Activated CD8-positive, alpha-beta memory T cell treated with anti-CD3 and anti-CD28 coated beads for 36 hours (primary cell): ENCODE data around the gene SPAG17. TPM values are rescaled to one million over a fixed set of nuclear protein-coding genes. Genes with fewer than 3 reads are reported as not detected.

Source experiments
- CTCF ChIA-PET: fragments of 350-600 bp; sonication (Branson Sonifier 250); formaldehyde crosslinking; loops from one replicate; lab custom pipeline; 2021; ENCODE audit warnings: antibody characterized with exemption; lab: Charles Lee
- POLR2A ChIA-PET: fragments of 350-600 bp; sonication (Branson Sonifier 250); formaldehyde crosslinking; loops from one replicate; lab custom pipeline; 2021; ENCODE audit warnings: antibody characterized with exemption; lab: Charles Lee
- total RNA-seq, 2 experiments: library from RNA; stranded (reverse); gene quantifications; one replicate each; pipeline ENCODE4 v1.2.3, GENCODE V29; 2021

SPAG17 gene
- total RNA-seq, 2 experiments from 2014 or later = not detected

GRCh38 chr1:118093017-118093416 lies 92.0 kb downstream of the SPAG17 start:
- CTCF ChIA-PET = no interaction called here
- POLR2A ChIA-PET = no interaction called here

DNA sequence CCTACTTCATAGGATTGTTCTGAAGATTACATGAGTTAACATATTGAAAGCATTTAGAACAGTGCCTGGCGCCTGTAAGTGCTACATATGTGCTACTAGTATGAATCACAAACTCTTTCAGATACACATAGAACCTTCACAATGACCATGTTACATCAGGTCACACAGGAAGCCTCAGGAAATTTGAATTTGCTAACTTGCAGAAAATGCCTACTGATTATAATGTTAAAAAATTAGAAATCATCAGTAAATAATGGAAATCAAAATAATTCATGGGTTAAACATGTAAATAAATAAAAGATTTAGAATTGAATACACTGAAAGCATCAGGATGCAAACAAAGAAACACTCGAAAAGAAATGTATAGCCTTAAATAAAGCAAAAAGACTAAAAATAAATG lies 94.9 kb downstream of the SPAG17 start:
- POLR2A ChIA-PET = no interaction called here
- CTCF ChIA-PET = no interaction called here

GRCh38 chr1:118085365-118085764 lies 99.7 kb downstream of the SPAG17 start:
- POLR2A ChIA-PET = no interaction called here
- CTCF ChIA-PET = no interaction called here

- ChIA-PET POLR2A (no interaction called here), CTCF (no interaction called here)
These were observed 100.6 kb downstream of the SPAG17 start for GRCh38 chr1:118084400-118084799.

GRCh38 chr1:118082984-118083383 lies 102.0 kb downstream of the SPAG17 start:
- CTCF ChIA-PET = no interaction called here
- POLR2A ChIA-PET = no interaction called here

DNA sequence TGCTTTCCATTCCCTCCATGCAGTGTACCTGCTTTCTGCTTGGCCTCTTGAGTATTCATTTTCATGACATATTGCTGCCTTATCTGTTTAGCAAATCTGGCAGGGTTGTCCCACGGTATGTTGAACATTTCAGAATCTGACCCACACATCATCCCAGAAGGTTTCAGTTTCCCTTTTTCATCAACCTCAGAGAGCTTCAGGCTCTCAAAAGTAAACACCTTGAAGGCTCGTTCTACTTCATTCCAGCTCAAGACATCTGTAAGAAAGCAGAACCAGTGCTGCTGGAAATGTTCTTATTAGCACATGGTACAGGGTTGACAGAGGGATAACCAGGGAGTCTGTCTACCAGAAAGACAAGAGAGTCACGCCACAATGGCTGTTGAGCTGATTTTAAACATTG lies 103.6 kb downstream of the SPAG17 start:
- ChIA-PET POLR2A (no interaction called here), CTCF (no interaction called here)

DNA sequence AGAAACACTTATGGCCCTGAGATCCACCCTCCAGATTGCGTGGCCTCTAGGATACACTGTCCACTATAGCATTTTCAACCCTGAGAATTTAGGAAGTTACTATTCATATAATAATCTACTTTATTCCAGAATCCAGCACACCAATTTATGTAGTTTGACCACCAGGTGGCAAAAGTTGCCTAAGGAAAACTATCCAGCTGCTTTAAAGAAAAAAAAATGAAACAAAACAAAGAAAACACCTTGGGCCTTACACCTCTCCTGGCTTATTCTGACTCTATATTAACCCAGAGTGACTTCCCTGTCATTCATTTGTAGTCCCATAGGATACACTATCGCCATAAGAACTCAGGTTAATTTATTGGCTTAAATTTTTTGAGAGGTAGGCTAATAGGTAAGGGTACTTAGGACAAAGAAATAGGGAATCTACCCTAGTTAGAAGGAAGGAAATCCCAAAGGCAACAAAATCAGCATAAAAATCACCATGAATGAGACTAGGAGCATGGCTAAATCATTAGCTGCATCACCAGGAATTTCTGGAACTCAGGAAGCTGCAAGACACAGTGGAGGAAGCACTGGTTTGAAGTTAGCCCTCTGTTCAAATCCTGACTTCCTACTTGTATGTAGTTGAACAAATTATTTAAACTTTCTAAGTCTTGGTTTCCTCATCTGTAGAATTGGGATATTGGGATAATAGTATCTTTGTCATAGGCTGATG lies 107.5 kb downstream of the SPAG17 start:
- ChIA-PET POLR2A (no interaction called here), CTCF (no interaction called here)

DNA sequence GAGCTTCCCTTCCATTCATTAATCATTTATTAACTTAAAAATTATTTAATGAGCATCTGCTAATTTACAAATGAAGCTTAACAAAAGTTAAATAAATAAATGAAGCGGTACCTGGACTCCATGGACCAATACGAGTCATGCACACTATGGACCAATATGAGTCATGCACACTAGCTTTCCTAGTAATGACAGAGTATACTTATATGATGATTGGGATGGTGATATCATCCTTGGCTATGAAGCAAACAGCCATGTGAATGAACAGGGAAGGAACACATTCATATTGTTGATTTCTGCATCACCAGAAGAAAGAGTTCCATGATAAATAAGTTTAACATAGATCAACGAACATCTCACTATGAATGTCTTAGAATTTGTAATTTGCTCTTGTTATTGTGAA lies 109.9 kb downstream of the SPAG17 start:
- CTCF ChIA-PET = no interaction called here

GRCh38 chr1:118073648-118074435 lies 111.2 kb downstream of the SPAG17 start:
- POLR2A ChIA-PET = no interaction called here
- CTCF ChIA-PET = no interaction called here

More for the DNA sequence above, 109.9 kb downstream of the SPAG17 start:
- POLR2A ChIA-PET = no interaction called here

- ChIA-PET CTCF (no interaction called here), POLR2A (no interaction called here)
These were observed 135.0 kb downstream of the SPAG17 start for GRCh38 chr1:118049981-118050380.

DNA sequence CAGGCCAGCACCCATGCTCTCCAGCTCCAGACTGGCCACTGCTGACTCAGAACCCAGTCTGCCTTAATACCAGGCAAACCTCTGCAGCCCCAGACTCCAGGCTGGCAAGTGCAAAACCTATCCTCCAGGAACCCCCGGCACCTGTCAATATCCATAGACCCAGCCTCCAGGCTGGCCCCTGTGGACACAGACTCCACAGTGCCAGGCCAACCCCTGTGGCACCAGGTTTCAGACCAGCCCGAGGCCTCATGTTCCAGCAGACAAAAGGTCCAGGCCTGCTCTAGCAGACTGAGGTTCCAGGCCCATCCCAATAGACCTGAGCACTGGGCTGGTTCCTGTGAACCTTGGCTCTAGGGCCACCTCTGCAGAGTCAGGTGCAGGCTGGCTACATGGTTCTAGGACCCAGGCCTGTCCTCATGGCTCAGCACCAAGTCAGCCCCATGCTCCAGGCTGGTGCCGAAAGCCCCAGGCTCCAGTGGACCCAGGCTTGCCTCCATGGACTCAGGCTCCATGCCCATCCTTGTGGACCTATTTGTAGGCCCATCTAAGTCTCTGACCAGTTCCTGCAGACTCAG lies 137.3 kb downstream of the SPAG17 start:
- ChIA-PET POLR2A (no interaction called here), CTCF (no interaction called here)

DNA sequence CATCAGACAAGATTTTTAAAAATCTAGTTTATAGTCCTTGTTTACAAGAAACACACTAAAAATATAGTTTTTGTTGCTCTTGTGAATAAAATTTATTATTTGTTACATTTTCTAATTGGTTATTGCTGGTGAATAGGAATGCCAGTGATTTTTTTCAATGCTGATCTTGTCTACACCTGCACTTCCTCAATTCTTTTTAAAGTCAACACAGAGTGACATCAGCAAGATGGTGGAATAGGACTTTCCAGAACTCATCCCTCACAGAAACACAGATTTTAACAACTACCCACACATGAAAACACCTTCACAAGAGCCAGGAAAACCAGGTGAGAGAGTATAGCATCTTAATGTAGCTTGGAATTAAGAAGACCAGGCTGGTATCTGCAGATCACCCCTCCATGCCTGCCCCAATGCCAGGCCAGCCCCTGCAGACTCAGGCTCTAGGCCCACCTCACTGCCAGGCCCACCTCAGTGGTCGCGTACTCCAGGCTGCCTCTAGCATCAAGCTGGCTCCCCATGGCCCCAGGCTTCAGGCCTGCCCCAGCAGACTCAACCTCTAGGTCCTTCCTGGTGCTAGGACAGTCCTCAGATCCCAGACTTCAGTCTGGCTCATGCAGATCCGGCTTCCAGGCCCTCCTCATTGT lies 137.9 kb downstream of the SPAG17 start:
- ChIA-PET CTCF (no interaction called here), POLR2A (no interaction called here)

GRCh38 chr1:118043624-118044023 lies 141.4 kb downstream of the SPAG17 start:
- CTCF ChIA-PET = no interaction called here
- POLR2A ChIA-PET = no interaction called here

GRCh38 chr1:118042501-118042900 lies 142.5 kb downstream of the SPAG17 start:
- ChIA-PET POLR2A (no interaction called here), CTCF (no interaction called here)

DNA sequence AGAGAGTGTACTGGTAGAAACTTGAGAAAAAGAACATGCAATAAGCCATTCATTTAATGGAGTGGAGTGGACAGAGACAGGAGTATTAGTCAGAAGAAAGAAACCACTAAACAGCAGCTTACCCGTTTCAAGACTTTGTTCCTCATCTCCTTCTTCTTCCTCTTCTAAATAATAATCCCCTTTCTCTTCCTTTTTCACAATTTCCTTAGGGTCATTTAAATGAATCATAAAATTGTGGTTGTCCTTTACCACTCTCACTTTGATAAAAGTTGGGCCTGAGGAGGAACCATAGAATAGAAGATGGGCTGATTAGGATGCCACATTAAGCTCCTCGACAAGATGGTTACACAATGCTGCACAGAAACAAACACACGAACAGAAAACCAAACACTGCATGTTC lies 145.9 kb downstream of the SPAG17 start:
- ChIA-PET CTCF (no interaction called here), POLR2A (no interaction called here)

GRCh38 chr1:118032883-118033282 lies 152.1 kb downstream of the SPAG17 start:
- CTCF ChIA-PET = no interaction called here
- POLR2A ChIA-PET = no interaction called here

DNA sequence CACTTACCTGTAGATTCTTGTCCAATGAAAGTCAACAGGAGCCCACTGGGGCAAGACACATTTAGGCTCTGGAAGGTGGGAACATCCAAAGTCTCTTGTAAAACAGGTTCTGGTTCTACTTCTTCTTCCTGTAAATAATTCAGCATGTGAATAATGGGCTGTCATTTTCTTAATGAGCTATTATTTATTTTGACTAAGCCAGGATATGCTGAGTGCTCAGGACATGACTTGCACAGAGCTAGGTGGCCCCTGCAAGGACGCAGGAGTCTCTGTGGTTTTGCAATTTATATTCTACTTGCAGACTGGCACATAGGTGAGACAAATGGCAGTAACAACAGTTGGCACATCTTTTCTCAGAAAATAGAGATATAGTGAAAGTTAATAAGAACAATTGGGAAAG lies 156.8 kb downstream of the SPAG17 start:
- CTCF ChIA-PET = no interaction called here
- POLR2A ChIA-PET = no interaction called here

GRCh38 chr1:118023199-118023598 lies 161.8 kb downstream of the SPAG17 start:
- ChIA-PET POLR2A (no interaction called here), CTCF (no interaction called here)

DNA sequence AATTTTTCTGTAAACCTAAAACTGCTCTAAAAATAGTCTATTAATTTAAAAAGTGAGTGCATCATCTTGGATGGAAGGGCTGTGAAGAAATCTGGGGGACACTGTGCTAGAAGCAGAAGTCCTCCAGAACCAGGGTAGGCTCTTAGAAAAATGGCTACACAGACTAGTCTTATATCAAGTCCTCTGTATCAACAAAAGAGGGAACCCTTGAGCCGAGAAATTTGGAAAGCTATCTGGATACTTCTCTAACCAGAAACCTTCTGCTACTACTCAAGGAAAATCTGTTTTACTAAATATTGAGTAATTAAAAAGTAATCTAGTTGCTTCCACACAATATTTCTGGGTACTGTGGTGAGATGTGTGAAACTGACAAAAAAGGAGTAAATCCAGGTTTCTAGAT lies 163.4 kb downstream of the SPAG17 start:
- ChIA-PET CTCF (no interaction called here), POLR2A (no interaction called here)

DNA sequence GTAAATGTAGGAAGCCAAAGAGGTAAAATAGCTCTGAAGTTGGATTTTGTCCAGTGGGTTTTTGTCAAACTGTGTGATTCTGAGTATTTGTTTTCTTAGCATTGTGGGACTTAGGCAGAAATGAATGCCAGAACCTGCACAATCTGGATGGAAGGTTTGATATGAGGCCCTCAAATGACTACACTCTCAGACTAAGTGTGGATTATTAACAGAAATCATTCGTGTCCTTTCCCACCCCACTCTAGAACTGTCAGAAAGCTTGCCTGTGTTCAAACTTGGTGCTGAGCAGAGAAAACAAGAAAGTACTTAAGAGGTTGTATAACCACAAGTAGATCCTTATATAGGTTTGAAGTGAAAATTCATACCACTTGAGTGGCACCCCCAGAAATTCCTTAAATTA lies 167.0 kb downstream of the SPAG17 start:
- CTCF ChIA-PET = no interaction called here
- POLR2A ChIA-PET = no interaction called here
